ENCODE measurements around the gene ELL. TPM values are rescaled to one million over a fixed set of nuclear protein-coding genes. Genes with fewer than 3 reads are reported as not detected.

Gene ELL
- total and polyA plus RNA-seq, 9 donors = 1.6 to 22.3 (median 17.0) TPM

- peaks cover 17% of the 10 kb centered on the region for H3K4me1 ChIP-seq (ENCODE audit: insufficient read depth)
- H3K4me3 ChIP-seq = no peak overlapping the region
- H3K9me3 ChIP-seq = no peaks in the 10 kb centered on the region
- intact Hi-C loops (cut with DNase I) = loop anchor here in 1 of 4 donors (10.0 kb wide), 1 partner anchor 422 kb away; the partner anchor contains the start of gene ARRDC2
- peak in 2 of 5 donors; percentile 44 to 53 for DNase-seq
- no peaks in the 10 kb centered on the region for H3K27me3 ChIP-seq
- peak overlapping the region in 1 of 2 donors; percentile 54 for H3K27ac ChIP-seq
- no peaks in the 10 kb centered on the region for H3K36me3 ChIP-seq
- TF ChIP-seq CTCF (IDR thresholded peaks at IDR 0.05) = no peak
- 60 to 80% (median 71%) methylated on average over 16 of the region's 16 CpGs for WGBS, 3 donors
These were observed 94.7 kb downstream of the ELL start for GRCh38 chr19:18427080-18427742.

GRCh38 chr19:18426416-18426767 is 95.5 kb downstream of the ELL start:
- H3K9me3 ChIP-seq = no peaks in the 10 kb centered on the region

GRCh38 chr19:18425515-18426415 is 96.1 kb downstream of the ELL start:
- Histone ChIP-seq H3K4me3 (no peak overlapping the region), H3K9me3 (no peaks in the 10 kb centered on the region), H3K4me1 (ENCODE audit: insufficient read depth) (peaks cover 21% of the 10 kb centered on the region), H3K27ac (peak overlapping the region; percentile 45 to 54), H3K27me3 (no peaks in the 10 kb centered on the region), H3K36me3 (no peaks in the 10 kb centered on the region)
- no peak for TF ChIP-seq POLR2A (IDR thresholded peaks at IDR 0.05)
- TF ChIP-seq CTCF (IDR thresholded peaks at IDR 0.05) = peak in 2 of 3 donors; percentile 9 to 10
- DNase-seq = peak; percentile 59 to 80 (median 73)
- intact Hi-C loops (cut with DNase I) = loop anchor here in 1 of 4 donors (10.0 kb wide), 1 partner anchor 421 kb away; the partner anchor contains the start of gene ARRDC2
- WGBS, 3 donors = 40 to 56% (median 51%) methylated on average over 17 to 18 of the region's 18 CpGs

More at GRCh38 chr19:18426416-18426767, 95.5 kb downstream of the ELL start:
- Histone ChIP-seq H3K27ac (peak overlapping the region; percentile 45 to 54), H3K27me3 (no peaks in the 10 kb centered on the region), H3K36me3 (no peaks in the 10 kb centered on the region), H3K4me3 (no peak overlapping the region), H3K4me1 (ENCODE audit: insufficient read depth) (peaks cover 18% of the 10 kb centered on the region)
- TF ChIP-seq POLR2A (IDR thresholded peaks at IDR 0.05) = no peak
- no peak for TF ChIP-seq CTCF (IDR thresholded peaks at IDR 0.05)
- no peak for TF ChIP-seq EP300 (IDR thresholded peaks at IDR 0.05)
- WGBS, 3 donors = 66 to 81% (median 78%) methylated on average over 4 to 8 of the region's 8 CpGs
- peak in 1 of 5 donors; percentile 40 for DNase-seq
- intact Hi-C loops (cut with DNase I) = loop anchor here in 1 of 4 donors (10.0 kb wide), 1 partner anchor 422 kb away; the partner anchor contains the start of gene ARRDC2

GRCh38 chr19:18424890-18425514 is 96.9 kb downstream of the ELL start:
- H3K27ac ChIP-seq = peak overlapping the region in 1 of 2 donors; percentile 54
- peaks cover 21% of the 10 kb centered on the region for H3K4me1 ChIP-seq (ENCODE audit: insufficient read depth)
- TF ChIP-seq CTCF (IDR thresholded peaks at IDR 0.05) = no peak
- no peak for TF ChIP-seq POLR2A (IDR thresholded peaks at IDR 0.05)
- TF ChIP-seq EP300 (IDR thresholded peaks at IDR 0.05) = no peak
- no peaks in the 10 kb centered on the region for H3K9me3 ChIP-seq
- H3K4me3 ChIP-seq = no peak overlapping the region
- DNase-seq = peak in 4 of 5 donors; percentile 39 to 47 (median 42)
- H3K36me3 ChIP-seq = no peaks in the 10 kb centered on the region
- no peaks in the 10 kb centered on the region for H3K27me3 ChIP-seq
- 77 to 82% (median 82%) methylated on average over 17 of the region's 17 CpGs for WGBS, 3 donors
- intact Hi-C loops (cut with DNase I) = loop anchor here in 1 of 4 donors (10.0 kb wide), 1 partner anchor 420 kb away; the partner anchor contains the start of gene ARRDC2

Data from ovary (tissue), 9 donors.